ENCODE measurements around the gene ARHGEF16.

Gene ARHGEF16

GRCh38 chr1:3453891-3454810 lies at the start of gene ARHGEF16:
Gene ARHGEF16, plus strand, starts transcription at chr1:3454665. Its CDS starts 8,420 bp downstream, at chr1:3463085.
- DNase-seq: peak; percentile 8

GRCh38 chr1:3404801-3405200 lies 49.7 kb upstream of the ARHGEF16 start:
- DNase-seq: no peak

GRCh38 chr1:3405491-3405890 lies 49.0 kb upstream of the ARHGEF16 start:
- DNase-seq: no peak

- DNase-seq: no peak
Observed at GRCh38 chr1:3405974-3406867, 48.2 kb upstream of the ARHGEF16 start.

- no peak for DNase-seq
Observed at GRCh38 chr1:3407021-3407420, 47.4 kb upstream of the ARHGEF16 start.

- no peak for DNase-seq
Observed at GRCh38 chr1:3408751-3409266, 45.7 kb upstream of the ARHGEF16 start.

GRCh38 chr1:3409366-3410141 lies 44.9 kb upstream of the ARHGEF16 start:
- no peak for DNase-seq

- no peak for DNase-seq
Observed at GRCh38 chr1:3410142-3410925, 44.1 kb upstream of the ARHGEF16 start.

- DNase-seq: no peak
Observed at GRCh38 chr1:3411806-3412205, 42.7 kb upstream of the ARHGEF16 start.

GRCh38 chr1:3412376-3412775 lies 42.1 kb upstream of the ARHGEF16 start:
- DNase-seq: no peak

GRCh38 chr1:3413975-3414710 lies 40.3 kb upstream of the ARHGEF16 start:
- no peak for DNase-seq

GRCh38 chr1:3415260-3416090 lies 39.0 kb upstream of the ARHGEF16 start:
- no peak for DNase-seq

- no peak for DNase-seq
Observed at GRCh38 chr1:3417082-3417739, 37.3 kb upstream of the ARHGEF16 start.

GRCh38 chr1:3417934-3418333 lies 36.5 kb upstream of the ARHGEF16 start:
- no peak for DNase-seq

GRCh38 chr1:3418600-3418999 lies 35.9 kb upstream of the ARHGEF16 start:
- DNase-seq: no peak

GRCh38 chr1:3419415-3420204 lies 34.9 kb upstream of the ARHGEF16 start:
- DNase-seq: no peak

GRCh38 chr1:3420218-3420951 lies 34.1 kb upstream of the ARHGEF16 start:
- no peak for DNase-seq

GRCh38 chr1:3422638-3423037 lies 31.8 kb upstream of the ARHGEF16 start:
- no peak for DNase-seq

All from NCI-H1417 treated with DMSO at 0.1 percent for 48 hours (cell line).